HepG2 (cell line): Measurements from ENCODE around the gene SMKR1. TPM values are rescaled to one million over a fixed set of nuclear protein-coding genes. Genes with fewer than 3 reads are reported as not detected.

Source experiments
- ATF2 ChIP-seq: sonication (generic); formaldehyde crosslinking; IDR thresholded peaks from 2 replicates; pipeline ENCODE4 v1.4.0; 2020; ENCODE audit warnings: missing genetic modification reagents
- CBFB ChIP-seq: sonication (generic); formaldehyde crosslinking; IDR thresholded peaks from 2 replicates; pipeline ENCODE4 v1.4.0; 2020; ENCODE audit warnings: missing genetic modification reagents
- CBX5 ChIP-seq: sonication (generic); formaldehyde crosslinking; IDR thresholded peaks from 2 replicates; pipeline ENCODE4 v1.4.0; 2020; ENCODE audit warnings: missing genetic modification reagents, borderline replicate concordance
- FOXA1 ChIP-seq, 2 experiments: fragments of 450-650 bp in 1 of 2; sonication (generic) in 1 of 2; formaldehyde crosslinking in 1 of 2; IDR thresholded peaks; 2 replicates each; pipeline versions ENCODE4 v1.4.0 to v1.6.1; 2016 to 2020; ENCODE audit warnings: missing genetic modification reagents in 1 of 2
- HMGA1 ChIP-seq: sonication (generic); formaldehyde crosslinking; conservative IDR thresholded peaks from 2 replicates; pipeline ENCODE4 v1.4.0; 2020; ENCODE audit warnings: missing genetic modification reagents
- JUNB ChIP-seq: sonication (generic); formaldehyde crosslinking; IDR thresholded peaks from 2 replicates; pipeline ENCODE4 v1.8.0; 2022; ENCODE audit warnings: missing genetic modification reagents, mild to moderate bottlenecking, borderline replicate concordance
- KLF11 ChIP-seq: IDR thresholded peaks from 2 replicates; pipeline ENCODE4 v1.6.1; 2016; ENCODE audit warnings: missing compliant biosample characterization
- RCOR2 ChIP-seq: IDR thresholded peaks from 2 replicates; pipeline ENCODE4 v1.6.1; 2016; ENCODE audit warnings: missing biosample characterization, missing genetic modification reagents
- SMAD9 ChIP-seq: sonication (generic); formaldehyde crosslinking; IDR thresholded peaks from 2 replicates; pipeline ENCODE4 v1.5.1; 2020; ENCODE audit warnings: mild to moderate bottlenecking, missing genetic modification reagents
- STAG1 ChIP-seq: sonication (generic); formaldehyde crosslinking; IDR thresholded peaks from 2 replicates; pipeline ENCODE4 v1.4.0; 2020; ENCODE audit warnings: missing genetic modification reagents
- ZNF414 ChIP-seq: sonication (generic); formaldehyde crosslinking; IDR thresholded peaks from 2 replicates; pipeline ENCODE4 v1.5.0; 2020; ENCODE audit warnings: missing genetic modification reagents
- ZNF430 ChIP-seq: sonication (generic); formaldehyde crosslinking; IDR thresholded peaks from 2 replicates; pipeline ENCODE4 v1.9.0; 2021; ENCODE audit warnings: mild to moderate bottlenecking, missing genetic modification reagents
- ZNF530 ChIP-seq: sonication (generic); formaldehyde crosslinking; IDR thresholded peaks from 2 replicates; pipeline ENCODE4 v1.5.0; 2020; ENCODE audit warnings: low read depth, mild to moderate bottlenecking, missing genetic modification reagents
- ZNF646 ChIP-seq: sonication (generic); formaldehyde crosslinking; IDR thresholded peaks from 2 replicates; pipeline ENCODE4 v1.9.0; 2021; ENCODE audit warnings: mild to moderate bottlenecking, missing genetic modification reagents
- ZNF713 ChIP-seq: sonication (generic); formaldehyde crosslinking; IDR thresholded peaks from 2 replicates; pipeline ENCODE4 v1.4.0; 2020; ENCODE audit warnings: mild to moderate bottlenecking, missing genetic modification reagents
- ZNF780A ChIP-seq: sonication (generic); formaldehyde crosslinking; IDR thresholded peaks from 2 replicates; pipeline ENCODE4 v1.8.0; 2022; ENCODE audit warnings: mild to moderate bottlenecking, missing genetic modification reagents, moderate library complexity
- polyA plus RNA-seq, 8 experiments: library from polyadenylated mRNA; depleted of rRNA in 3 of 8; stranded (reverse) in 7 of 8; unstranded in 1 of 8; fragments of >200 nt; fragmentation: Illumina TruSeq in 4 of 8; extraction: Trizol in 4 of 8; gene quantifications; 2 replicates each; pipeline versions ENCODE4 v1.2.1 to v1.2.3, GENCODE V29; 2011 to 2016; ENCODE audit warnings: low read depth in 4 of 8, missing spikeins in 1 of 8, mixed read lengths in 1 of 8; ENCODE audit not compliant: insufficient read depth in 1 of 8
- total RNA-seq, 5 experiments: library from RNA; depleted of rRNA; stranded (reverse); fragments of >200 nt; fragmentation: Illumina TruSeq; extraction: Trizol; gene quantifications; 2 replicates each; pipeline ENCODE4 v1.2.3, GENCODE V29; 2016; ENCODE audit warnings: low read depth in 1 of 5
- TF ChIP-seq, protein P1 (sequence below): sonication (generic); formaldehyde crosslinking; IDR thresholded peaks from 2 replicates; pipeline ENCODE4 v1.5.1; 2020; ENCODE audit warnings: mild to moderate bottlenecking, missing genetic modification reagents, moderate library complexity
- TF ChIP-seq, protein P2 (sequence below): sonication (generic); formaldehyde crosslinking; IDR thresholded peaks from 2 replicates; pipeline ENCODE4 v1.5.0; 2020; ENCODE audit warnings: missing genetic modification reagents

Gene SMKR1
- total and polyA plus RNA-seq, 2 of the 13 experiments (the other 11 are each of a cell fraction or from before 2014, with no cell fraction given) = 0.07 TPM; not detected in 1

DNA sequence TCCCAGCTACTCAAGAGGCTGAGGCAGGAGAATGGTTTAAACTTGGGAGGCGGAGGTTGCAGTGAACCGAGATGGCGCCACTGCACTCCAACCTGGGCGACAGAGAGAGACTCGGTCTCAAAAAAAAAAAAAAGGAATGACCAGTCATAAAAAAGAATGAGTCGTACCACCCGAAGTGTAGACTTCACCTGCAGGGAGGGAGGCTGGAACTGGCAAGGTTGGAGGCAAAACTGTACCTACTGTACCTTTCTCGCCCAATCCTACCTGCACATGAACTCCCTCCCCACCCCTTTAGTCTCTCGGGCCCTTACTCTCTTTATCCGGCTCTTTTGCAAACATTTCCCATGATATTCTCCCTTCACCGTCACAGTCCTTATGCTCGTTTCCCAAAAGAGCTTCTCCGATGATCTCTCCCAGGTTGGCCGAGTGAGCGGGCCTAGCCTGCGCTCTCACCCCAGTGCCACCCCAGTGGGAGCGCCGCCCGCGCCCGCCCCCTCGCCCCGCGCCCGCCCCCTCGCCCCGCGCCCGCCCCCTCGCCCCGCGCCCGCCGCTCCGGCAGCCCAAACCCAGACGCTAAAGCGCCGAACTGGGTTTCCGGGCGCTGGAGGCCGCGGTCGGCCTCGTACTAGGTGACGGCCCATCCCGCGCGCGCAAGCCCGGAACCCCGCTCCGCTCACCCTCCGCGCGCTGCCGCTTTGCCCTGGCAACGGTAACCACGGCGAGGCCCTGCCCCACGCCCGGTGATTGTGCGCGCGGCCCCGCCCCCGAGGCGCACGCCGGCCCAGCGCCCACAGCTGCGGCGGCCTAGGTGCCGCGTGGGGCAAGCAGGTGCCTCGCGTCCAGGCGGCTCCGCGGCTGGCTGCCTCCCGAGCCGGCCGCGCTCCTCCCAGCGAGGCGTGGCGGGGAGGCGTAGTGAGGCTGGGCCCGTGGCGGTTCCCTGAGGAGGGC lies at the start of gene SMKR1 (continued):
- TF ChIP-seq ZNF646 (CRISPR knock-in tag) (no peak), ZNF780A (CRISPR knock-in tag) (no peak), JUNB (CRISPR knock-in tag) (no peak), ZNF530 (no peak), ZNF414 (CRISPR knock-in tag) (no peak), STAG1 (no peak), FOXA1 (IDR thresholded peaks at IDR 0.05) (no peak), FOXA1 (CRISPR knock-in tag; IDR thresholded peaks at IDR 0.05) (no peak), CBX5 (CRISPR knock-in tag) (no peak), RCOR2 (CRISPR knock-in tag) (no peak), ZNF713 (no peak), ATF2 (no peak), HMGA1 (CRISPR knock-in tag) (no peak), SMAD9 (CRISPR knock-in tag) (no peak), KLF11 (CRISPR knock-in tag) (no peak), CBFB (no peak), ZNF430 (CRISPR knock-in tag) (no peak)
- TF ChIP-seq, protein P1, sequence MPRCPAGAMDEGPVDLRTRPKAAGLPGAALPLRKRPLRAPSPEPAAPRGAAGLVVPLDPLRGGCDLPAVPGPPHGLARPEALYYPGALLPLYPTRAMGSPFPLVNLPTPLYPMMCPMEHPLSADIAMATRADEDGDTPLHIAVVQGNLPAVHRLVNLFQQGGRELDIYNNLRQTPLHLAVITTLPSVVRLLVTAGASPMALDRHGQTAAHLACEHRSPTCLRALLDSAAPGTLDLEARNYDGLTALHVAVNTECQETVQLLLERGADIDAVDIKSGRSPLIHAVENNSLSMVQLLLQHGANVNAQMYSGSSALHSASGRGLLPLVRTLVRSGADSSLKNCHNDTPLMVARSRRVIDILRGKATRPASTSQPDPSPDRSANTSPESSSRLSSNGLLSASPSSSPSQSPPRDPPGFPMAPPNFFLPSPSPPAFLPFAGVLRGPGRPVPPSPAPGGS (CRISPR knock-in tag) = no peak
- TF ChIP-seq, protein P2, sequence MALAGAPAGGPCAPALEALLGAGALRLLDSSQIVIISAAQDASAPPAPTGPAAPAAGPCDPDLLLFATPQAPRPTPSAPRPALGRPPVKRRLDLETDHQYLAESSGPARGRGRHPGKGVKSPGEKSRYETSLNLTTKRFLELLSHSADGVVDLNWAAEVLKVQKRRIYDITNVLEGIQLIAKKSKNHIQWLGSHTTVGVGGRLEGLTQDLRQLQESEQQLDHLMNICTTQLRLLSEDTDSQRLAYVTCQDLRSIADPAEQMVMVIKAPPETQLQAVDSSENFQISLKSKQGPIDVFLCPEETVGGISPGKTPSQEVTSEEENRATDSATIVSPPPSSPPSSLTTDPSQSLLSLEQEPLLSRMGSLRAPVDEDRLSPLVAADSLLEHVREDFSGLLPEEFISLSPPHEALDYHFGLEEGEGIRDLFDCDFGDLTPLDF = no peak
